Panc1 (cell line): ENCODE measurements around the gene FGGY. TPM values are rescaled to one million over a fixed set of nuclear protein-coding genes. Genes with fewer than 3 reads are reported as not detected.

Experiments used
- ATAC-seq: fragments of 200-7000 bp; cut with Tn5 transposase; 2 replicates; pipeline ENCODE4 v1.9.1; 2020; ENCODE audit warnings: mild to moderate bottlenecking, moderate library complexity
- BruUV-seq: library from RNA; stranded (reverse); fragments of 400-500 nt; replicated peaks from 2 replicates; lab custom pipeline; 2021; lab: Mats Ljungman, UMichigan
- CTCF ChIA-PET: fragments of 300-600 bp; sonication (Branson Sonifier 250); formaldehyde crosslinking; loops from one replicate; lab custom pipeline; 2022; ENCODE audit warnings: antibody characterized with exemption; lab: Charles Lee
- POLR2A ChIA-PET: fragments of 300-600 bp; sonication (Branson Sonifier 250); formaldehyde crosslinking; loops from one replicate; lab custom pipeline; 2022; ENCODE audit warnings: antibody characterized with exemption; lab: Charles Lee
- DNase-seq: peaks from one replicate; pipeline ENCODE4 v3.0.0-alpha.2; 2010; ENCODE audit warnings: low read depth, low spot score
- H3K27ac ChIP-seq: 2 replicates; pipeline ENCODE4 v1.5.1; 2011; ENCODE audit warnings: mild to moderate bottlenecking, low read length, inconsistent platforms
- H3K27me3 ChIP-seq: fragments of 200-500 bp; sonication (Bioruptor generic); 2 replicates; pipeline ENCODE4 v1.6.0; 2014; ENCODE audit warnings: low read length, inconsistent platforms; ENCODE audit not compliant: control insufficient read depth, insufficient read depth
- H3K36me3 ChIP-seq: fragments of 200-500 bp; sonication (Bioruptor generic); 2 replicates; pipeline ENCODE4 v1.5.1; 2014; ENCODE audit warnings: inconsistent platforms, mild to moderate bottlenecking, low read length, moderate library complexity; ENCODE audit not compliant: control insufficient read depth, insufficient read depth
- H3K4me1 ChIP-seq: 2 replicates; pipeline ENCODE4 v1.5.1; 2011; ENCODE audit warnings: inconsistent platforms, mild to moderate bottlenecking, low read length, moderate library complexity; ENCODE audit not compliant: control insufficient read depth, insufficient read depth
- H3K4me3 ChIP-seq, 2 experiments: 2 replicates each; pipeline ENCODE4 v1.5.1; 2011 to 2012; ENCODE audit warnings: low read depth in 2 of 2, low read length in 2 of 2, mild to moderate bottlenecking in 2 of 2, inconsistent platforms in 1 of 2, moderate library complexity in 1 of 2
- H3K9me3 ChIP-seq: fragments of 200-500 bp; sonication (Bioruptor generic); 2 replicates; pipeline ENCODE4 v1.5.1; 2014; ENCODE audit warnings: low read depth, mild to moderate bottlenecking, inconsistent platforms, low read length, moderate library complexity; ENCODE audit not compliant: control insufficient read depth, insufficient read depth
- CTCF ChIP-seq: fragments of 450-650 bp; IDR thresholded peaks from 2 replicates; pipeline ENCODE4 v1.5.1; 2017; ENCODE audit warnings: mild to moderate bottlenecking
- POLR2AphosphoS5 ChIP-seq: IDR thresholded peaks from 2 replicates; pipeline ENCODE4 v1.6.1; 2012; ENCODE audit warnings: mild to moderate bottlenecking, low read depth, low read length, moderate library complexity
- REST ChIP-seq, 2 experiments: IDR thresholded peaks; 2 replicates each; pipeline ENCODE4 v1.6.1; 2011 to 2012; ENCODE audit warnings: low read depth in 2 of 2, control low read depth in 1 of 2, low read length in 1 of 2, mild to moderate bottlenecking in 1 of 2, moderate library complexity in 1 of 2; ENCODE audit not compliant: insufficient read depth in 1 of 2
- SIN3A ChIP-seq: IDR thresholded peaks from 2 replicates; pipeline ENCODE4 v1.6.1; 2012; ENCODE audit warnings: low read depth, mild to moderate bottlenecking, low read length, moderate library complexity, borderline replicate concordance; ENCODE audit not compliant: insufficient read depth
- TCF7L2 ChIP-seq: IDR thresholded peaks from 2 replicates; pipeline ENCODE4 v1.6.1; 2011; ENCODE audit warnings: mild to moderate bottlenecking, low read depth, low read length, inconsistent platforms
- in situ Hi-C: cut with HindIII; loops from 2 replicates; pipeline ENCODE4 v1.10.0; 2016; ENCODE audit warnings: low sequenced_read_pairs, low pct_unique_long_range_greater_than_20kb
- intact Hi-C: fragments of 100-400 bp; cut with micrococcal nuclease; formaldehyde crosslinking; loops from one replicate; pipeline ENCODE4 v1.10.0; 2022; ENCODE audit not compliant: unreplicated experiment
- total RNA-seq: library from RNA; stranded (reverse); gene quantifications from one replicate; pipeline ENCODE4 v1.2.1, GENCODE V29; 2021; ENCODE audit not compliant: unreplicated experiment

FGGY gene
- total RNA-seq, 1 experiment from 2014 or later, result 15.5 TPM

- TF ChIP-seq TCF7L2, result no peak
Measured at GRCh38 chr1:59747420-59748024, 450.6 kb downstream of the FGGY start (continued).

GRCh38 chr1:59748123-59748522 is 451.2 kb downstream of the FGGY start:
- CTCF ChIA-PET, result no interaction called here

More at GRCh38 chr1:59748123-59748522, 451.2 kb downstream of the FGGY start:
- intact Hi-C loops (no loop called here), in situ Hi-C loops (no loop called here)
- Histone ChIP-seq H3K27ac (no peak overlapping the region), H3K4me3 (no peak overlapping the region), H3K36me3 (no peaks in the 10 kb centered on the region), H3K9me3 (no peaks in the 10 kb centered on the region), H3K4me1 (no peaks in the 10 kb centered on the region), H3K27me3 (no peaks in the 10 kb centered on the region)
- TF ChIP-seq SIN3A, result no peak
- no peak for TF ChIP-seq POLR2AphosphoS5
- no peak for TF ChIP-seq REST (IDR thresholded peaks at IDR 0.05; ENCODE audit: insufficient read depth in 1 of 2, low read depth in 2 of 2, low read length in 1 of 2)
- TF ChIP-seq TCF7L2, result no peak
- no peak for TF ChIP-seq CTCF
- DNase-seq, result no peak
- ATAC-seq, result no peak
- POLR2A ChIA-PET, result no interaction called here
- BruUV-seq, result no TSS peak
